Measurements from ENCODE around the gene PHF21B.
"Not testable (repeated sequence)": the region's sequence is repeated elsewhere in the genome, so short reads cannot be mapped to it uniquely, and the experiment has no call there.

PHF21B gene

DNA sequence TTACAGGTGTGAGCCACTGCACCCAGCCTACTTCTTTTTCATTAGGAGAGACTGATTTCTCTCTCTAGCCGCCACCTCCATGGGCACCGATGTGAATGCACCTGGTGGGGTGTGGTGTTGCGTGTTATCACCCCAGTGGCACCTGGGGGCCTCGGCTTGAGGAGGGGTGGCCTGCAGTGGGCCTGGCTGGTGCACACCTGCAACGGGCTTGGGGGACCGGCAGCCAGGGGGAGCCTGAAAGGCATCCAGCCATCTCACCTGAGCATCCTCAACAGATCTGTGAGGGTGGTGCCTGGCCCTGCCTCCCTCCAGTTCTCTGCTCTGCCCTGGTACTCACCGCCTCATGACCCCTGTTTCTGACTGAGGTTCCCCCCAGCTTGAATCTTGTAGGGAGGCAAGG, 148.6 kb downstream of the PHF21B start:
- no peak for DNase-seq

GRCh38 chr22:44860311-44860710, 149.5 kb downstream of the PHF21B start:
- no peak for DNase-seq

DNA sequence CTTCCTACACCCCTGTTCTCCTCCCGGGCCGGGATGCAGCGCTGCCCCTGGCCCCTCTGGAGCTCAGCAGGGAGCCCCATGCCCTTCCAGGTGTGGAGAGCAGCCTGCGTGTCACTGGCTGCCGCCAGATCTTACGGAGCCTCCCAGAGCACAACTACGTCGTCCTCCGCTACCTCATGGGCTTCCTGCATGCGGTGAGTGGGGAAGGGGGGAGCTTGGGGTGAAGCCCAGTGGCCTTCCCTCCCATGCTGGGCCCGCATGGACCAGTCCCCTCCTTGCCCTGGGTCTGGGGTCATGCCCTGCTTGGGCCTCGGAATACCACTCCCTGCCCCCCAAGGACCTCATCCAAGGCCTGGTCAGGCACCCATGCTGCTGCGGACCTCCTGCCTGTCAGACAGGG, 150.2 kb downstream of the PHF21B start:
- no peak for DNase-seq

GRCh38 chr22:44858819-44859218, 151.0 kb downstream of the PHF21B start:
- DNase-seq = not testable (repeated sequence)

- DNase-seq = no peak
Observed at GRCh38 chr22:44855855-44856254, 153.9 kb downstream of the PHF21B start.

- DNase-seq = not testable (repeated sequence)
Observed at GRCh38 chr22:44854641-44855040, 155.2 kb downstream of the PHF21B start.

DNA sequence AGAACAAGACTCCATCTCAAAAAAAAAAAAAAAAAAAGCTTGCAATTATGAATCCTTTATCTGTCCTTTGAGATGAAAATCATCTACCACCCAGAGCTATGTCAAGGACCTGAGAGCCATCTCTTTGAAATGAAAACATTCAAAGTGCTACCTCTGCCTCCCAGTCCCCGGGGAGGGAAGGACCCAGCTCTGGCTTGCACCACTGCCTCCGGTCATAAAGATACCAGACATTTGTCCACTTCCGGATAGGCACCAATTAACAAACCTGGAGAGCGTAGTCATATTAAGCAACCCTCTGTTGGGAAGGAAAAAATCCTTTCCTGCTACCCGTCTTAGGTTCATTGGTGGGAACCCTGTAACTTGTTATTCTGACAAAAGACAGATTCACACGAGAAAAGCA, 158.9 kb downstream of the PHF21B start:
- DNase-seq = no peak

DNA sequence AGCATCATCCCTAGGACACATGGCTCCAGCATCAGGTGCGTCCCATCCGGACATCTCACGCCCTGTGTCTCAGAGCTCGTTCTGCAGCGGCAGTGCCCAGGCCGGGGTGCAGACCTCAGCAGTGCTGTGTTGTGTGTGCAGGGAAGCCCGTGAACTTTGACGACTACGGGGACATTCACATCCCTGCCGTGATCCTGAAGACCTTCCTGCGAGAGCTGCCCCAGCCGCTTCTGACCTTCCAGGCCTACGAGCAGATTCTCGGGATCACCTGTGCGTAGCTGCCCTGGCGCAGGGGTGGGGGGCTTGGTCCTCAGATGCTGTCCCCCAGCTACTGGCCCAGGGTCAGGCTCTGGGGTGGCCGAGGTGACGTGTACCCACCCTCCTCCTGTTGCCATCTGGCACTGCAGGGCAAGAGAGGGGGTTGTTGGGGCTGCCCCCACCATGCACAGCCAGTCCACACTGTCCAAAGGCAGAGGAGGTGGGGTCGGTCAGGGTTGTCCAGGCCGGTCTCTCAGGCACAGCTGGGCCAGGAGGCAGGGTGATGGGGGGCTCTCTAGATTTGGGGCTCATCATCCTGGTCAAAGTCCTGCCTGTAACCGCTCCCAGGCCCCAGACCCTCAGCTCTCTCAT, 160.9 kb downstream of the PHF21B start:
- DNase-seq = no peak

- no peak for DNase-seq
Observed at GRCh38 chr22:44848296-44848741, 161.5 kb downstream of the PHF21B start.

DNA sequence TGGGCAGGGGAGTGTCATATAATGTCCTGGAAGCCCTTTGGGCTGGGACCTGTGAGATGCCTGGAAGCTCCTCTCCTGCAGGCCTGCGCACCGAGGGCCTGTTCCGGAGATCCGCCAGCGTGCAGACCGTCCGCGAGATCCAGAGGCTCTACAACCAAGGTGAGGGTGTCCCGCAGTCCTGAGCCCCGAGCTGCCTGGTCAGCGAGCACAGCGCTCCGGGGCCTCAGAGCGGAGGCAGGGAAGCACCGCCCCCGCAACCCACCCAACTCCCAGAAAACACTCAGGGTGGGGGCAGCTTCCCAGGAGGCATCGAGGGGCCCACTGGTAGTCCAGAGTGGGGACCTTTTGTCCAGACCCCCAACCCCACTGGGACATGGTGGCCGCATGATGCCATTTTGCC, 161.9 kb downstream of the PHF21B start:
- no peak for DNase-seq

DNA sequence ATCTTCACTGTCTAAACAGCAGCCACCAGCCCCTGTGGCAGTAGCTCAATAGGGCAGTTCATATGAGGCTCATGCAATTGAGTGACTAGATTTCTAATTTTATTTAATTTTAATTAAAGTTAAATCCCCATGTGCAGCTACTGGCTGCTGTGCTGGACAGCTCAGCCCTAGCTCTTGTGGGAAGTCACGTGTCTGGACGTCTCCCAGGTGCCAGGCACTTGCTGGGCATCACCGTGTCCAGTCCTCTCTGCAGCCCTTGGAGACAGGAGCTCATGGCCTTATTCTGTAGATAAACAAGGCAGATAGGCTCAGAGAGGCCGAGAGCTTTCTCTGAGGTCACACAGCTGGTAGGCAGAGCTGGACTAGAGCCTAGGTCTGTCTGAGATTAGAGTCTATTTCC, 162.4 kb downstream of the PHF21B start:
- no peak for DNase-seq

DNA sequence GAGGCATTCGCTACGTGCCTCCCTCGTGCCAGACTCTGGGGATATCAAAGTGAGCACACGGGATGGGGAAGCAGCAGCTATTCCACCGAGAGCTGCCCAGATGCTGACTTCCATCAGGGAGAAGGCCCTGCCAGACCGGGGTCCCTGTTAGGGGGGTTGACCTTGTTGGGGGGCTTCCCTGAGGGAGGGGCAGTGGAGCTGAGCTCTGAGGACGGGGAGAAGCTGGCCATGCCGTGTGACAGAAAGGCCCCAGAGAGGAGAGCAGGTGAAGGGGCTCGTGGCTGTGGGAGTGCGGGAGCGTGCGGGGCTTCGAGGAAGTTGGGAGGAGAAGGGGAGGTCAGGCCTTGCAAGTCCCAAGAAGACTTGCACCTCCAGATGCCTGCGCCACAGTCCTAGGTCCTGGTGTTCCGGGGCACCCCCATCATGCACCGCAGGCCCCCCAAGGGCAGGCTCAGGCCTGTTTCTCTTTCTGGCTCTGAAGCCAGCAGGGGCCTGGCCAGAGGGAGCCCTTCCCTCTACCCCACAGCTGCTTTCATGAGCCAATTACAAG, 163.0 kb downstream of the PHF21B start:
- no peak for DNase-seq

DNA sequence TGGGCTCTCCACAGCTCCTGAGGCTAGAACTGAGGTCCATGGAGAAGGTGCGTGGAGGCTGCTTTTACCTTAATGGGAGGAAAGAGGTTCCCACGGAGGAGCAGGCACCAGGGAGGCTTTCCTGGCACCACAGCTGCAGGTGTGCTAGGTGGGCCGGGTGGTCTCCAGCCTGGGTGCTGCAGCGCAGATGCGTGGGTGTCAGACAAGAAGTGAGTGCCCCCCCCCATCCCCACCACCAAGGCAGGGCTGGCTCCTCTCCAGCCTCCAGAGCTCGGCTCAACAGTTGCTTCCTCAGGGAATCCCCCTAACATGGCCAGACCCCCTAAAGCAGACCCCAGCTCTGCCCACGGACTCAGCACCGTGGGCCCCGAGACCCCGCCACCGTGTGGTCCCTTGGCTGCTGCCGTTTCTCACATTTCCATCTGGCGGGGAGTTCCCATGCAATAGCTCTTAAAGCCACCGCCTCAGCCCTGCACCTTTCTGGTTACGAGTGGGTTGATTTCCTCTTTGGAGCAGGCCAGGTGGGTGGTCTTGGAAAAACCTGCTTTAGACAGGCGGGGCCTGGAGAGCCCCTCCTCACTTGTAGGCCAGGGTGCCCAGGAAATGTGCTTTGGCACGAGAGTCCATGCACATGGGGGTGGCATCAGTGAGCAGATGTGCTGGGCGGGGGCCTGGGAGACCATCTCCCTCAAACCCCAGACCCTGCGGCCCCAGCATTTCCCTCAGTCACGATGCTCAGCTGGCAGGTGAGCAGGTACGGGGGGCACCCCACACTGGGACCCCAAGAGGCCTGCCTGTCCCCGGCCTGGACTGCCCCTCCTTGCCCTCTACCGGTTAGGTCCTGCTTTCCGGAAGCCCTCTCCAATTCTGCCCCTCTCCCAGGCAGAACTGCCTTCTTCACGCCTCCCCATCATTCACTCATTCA, 163.7 kb downstream of the PHF21B start:
- no peak for DNase-seq

DNA sequence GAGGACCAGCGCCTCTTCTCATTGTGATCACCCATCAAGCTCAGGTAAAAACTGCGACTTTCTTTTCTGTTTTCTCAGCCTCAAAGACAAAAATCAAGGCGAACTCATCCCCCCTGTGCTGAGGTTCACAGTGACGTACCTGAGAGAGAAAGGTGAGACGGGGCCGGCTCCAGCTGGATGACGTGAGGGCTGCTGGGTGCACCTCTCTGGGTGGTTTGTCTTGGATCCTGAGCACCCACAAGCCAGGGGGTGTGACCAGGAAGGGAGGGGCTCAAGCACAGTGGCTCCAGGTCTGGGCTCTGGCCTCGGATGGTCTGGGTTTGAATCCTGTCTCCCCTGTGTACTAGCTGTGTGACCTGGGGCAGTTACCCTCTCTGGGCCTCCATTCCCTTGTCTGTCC, 164.6 kb downstream of the PHF21B start:
- no peak for DNase-seq

GRCh38 chr22:44842417-44842816, 167.4 kb downstream of the PHF21B start:
- DNase-seq = no peak

DNA sequence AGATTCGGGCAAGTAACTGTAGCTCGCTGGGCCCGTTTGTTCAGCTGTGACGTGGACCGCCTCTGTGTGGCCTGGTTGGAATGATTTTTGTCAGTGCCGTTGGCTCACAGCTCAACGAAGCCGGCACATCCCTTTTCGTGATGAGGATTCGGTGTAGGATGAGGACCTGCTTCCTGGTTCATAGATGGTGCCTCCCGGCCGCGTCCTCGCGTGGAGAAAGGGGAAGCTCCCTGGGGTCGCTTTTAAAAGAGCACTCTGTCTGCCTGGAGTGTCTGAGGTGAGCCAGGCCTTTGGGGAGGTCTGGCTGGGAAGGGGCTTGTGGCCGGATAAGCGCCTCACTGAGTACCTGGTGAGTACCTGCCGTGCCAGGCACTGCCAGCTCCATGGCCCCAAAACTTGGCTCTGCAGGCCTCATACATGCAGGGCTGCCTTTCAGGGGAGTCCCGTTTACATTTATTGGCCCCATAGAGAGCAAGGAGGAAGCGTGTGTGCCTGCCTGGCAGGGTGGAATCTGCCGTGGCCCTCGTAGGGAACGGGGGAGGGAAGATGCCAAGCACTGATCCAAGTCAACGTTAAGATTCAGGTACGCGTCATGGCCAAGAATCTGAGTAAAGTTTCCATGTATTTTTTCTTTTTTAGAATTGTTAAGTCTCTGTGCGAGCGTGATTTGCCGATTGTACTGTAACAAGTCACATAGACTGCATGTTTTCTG, 169.0 kb downstream of the PHF21B start:
- DNase-seq = no peak

GRCh38 chr22:44839721-44840120, 170.1 kb downstream of the PHF21B start:
- no peak for DNase-seq

GRCh38 chr22:44839061-44839460, 170.7 kb downstream of the PHF21B start:
- no peak for DNase-seq

- DNase-seq = no peak
Observed at GRCh38 chr22:44838316-44839016, 171.3 kb downstream of the PHF21B start.

- DNase-seq = no peak
Observed at GRCh38 chr22:44837481-44837880, 172.3 kb downstream of the PHF21B start.

- DNase-seq = no peak
Observed at GRCh38 chr22:44834065-44834464, 175.7 kb downstream of the PHF21B start.

DNA sequence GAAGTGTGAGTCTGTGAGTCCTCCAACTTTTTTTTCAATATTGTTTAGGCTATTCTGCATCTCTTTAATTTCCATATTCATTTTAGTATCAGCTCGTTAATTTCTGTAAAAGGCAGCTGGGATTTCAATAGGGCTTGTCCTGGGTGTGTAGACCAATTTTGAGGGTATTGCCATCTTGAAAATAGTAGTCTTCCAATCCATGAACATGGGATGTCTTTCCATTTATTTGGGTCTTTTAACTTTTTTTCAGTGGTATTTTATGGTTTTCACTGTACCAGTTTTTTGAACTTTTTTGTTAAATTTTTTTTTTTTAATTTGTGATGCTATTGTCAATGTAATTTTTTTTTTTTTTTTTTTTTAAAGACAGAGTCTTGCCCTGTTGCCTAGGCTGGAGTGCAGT, 177.9 kb downstream of the PHF21B start:
- DNase-seq = no peak
